ENCODE results near the gene RHBDD2. TPM values are rescaled to one million over a fixed set of nuclear protein-coding genes. Genes with fewer than 3 reads are reported as not detected.

Gene RHBDD2
- total and polyA plus RNA-seq, 2 donors (not counting 3 experiments of a cell fraction or from before 2014, with no cell fraction given), result 36.7 to 99.2 TPM

GRCh38 chr7:75887669-75888369 is 9.0 kb downstream of the RHBDD2 start:
- CTCF ChIA-PET, result interaction anchor here (1.3 kb wide), 1 partner anchor 132 kb away, joined by 4 read pairs; no protein-coding TSS in a partner anchor
- Histone ChIP-seq H3K4me2 (ENCODE audit: insufficient read depth, low read length) (no peak overlapping the region), H3K9me3 (replicated peaks; ENCODE audit: control insufficient read depth, insufficient read depth, low read length) (no peaks in the 10 kb centered on the region), H3K36me3 (ENCODE audit: control insufficient read depth in 2 of 2, extremely low read depth in 1 of 2, insufficient read depth in 2 of 2, low read length in 2 of 2) (peaks cover 2 to 38% of the 10 kb centered on the region in 2 experiments), H3K4me1 (ENCODE audit: control insufficient read depth, extremely low read depth, insufficient read depth, low read length) (no peaks in the 10 kb centered on the region), H3K27ac (ENCODE audit: insufficient read depth, low read depth, low read length) (no peak overlapping the region), H3K79me2 (ENCODE audit: control insufficient read depth, insufficient read depth, low read length) (no peaks in the 10 kb centered on the region), H3K4me3 (replicated peaks in 1 of 3; ENCODE audit: insufficient read depth in 1 of 3, low read depth in 1 of 3, low read length in 3 of 3) (no peak overlapping the region), H4K20me1 (replicated peaks; ENCODE audit: control insufficient read depth, extremely low read depth, insufficient read depth, low read length) (no peaks in the 10 kb centered on the region), H2AFZ (ENCODE audit: low read depth, low read length) (no peak overlapping the region), H3K9ac (replicated peaks; ENCODE audit: extremely low read depth, insufficient read depth, low read length) (no peak overlapping the region), H3K27me3 (ENCODE audit: control insufficient read depth in 2 of 2, insufficient read depth in 2 of 2, low read length in 2 of 2) (no peaks in the 10 kb centered on the region), H3K9me1 (replicated peaks; ENCODE audit: control insufficient read depth, extremely low read depth, insufficient read depth, low read length) (no peaks in the 10 kb centered on the region)
- dilution Hi-C loops (cut with MboI; ENCODE audit: extremely low pct_ligation_motif_present, low sequenced_read_pairs), result no loop called here
- FAIRE-seq, result no peak
- no peak for TF ChIP-seq JUN (IDR thresholded peaks at IDR 0.05; ENCODE audit: borderline replicate concordance, insufficient read depth, insufficient read length, low read depth)
- TF ChIP-seq FOS (IDR thresholded peaks at IDR 0.05; ENCODE audit: borderline replicate concordance, insufficient read depth, low read length), result no peak
- TF ChIP-seq POLR2AphosphoS5 (IDR thresholded peaks at IDR 0.05; ENCODE audit: insufficient read depth, low read depth, low read length), result no peak
- no peak for TF ChIP-seq GATA2 (IDR thresholded peaks at IDR 0.05; ENCODE audit: insufficient read depth, insufficient read length, low read depth, low read length)
- TF ChIP-seq POLR2A (IDR thresholded peaks at IDR 0.05; ENCODE audit: low read depth, low read length), result no peak
- TF ChIP-seq MYC (IDR thresholded peaks at IDR 0.05; ENCODE audit: low read depth, low read length), result no peak
- no peak for TF ChIP-seq CTCF (IDR thresholded peaks at IDR 0.05; ENCODE audit: extremely low read depth in 1 of 2, insufficient read depth in 1 of 2, low read depth in 1 of 2, low read length in 2 of 2)
- no peak for TF ChIP-seq EZH2 (IDR thresholded peaks at IDR 0.05; ENCODE audit: borderline replicate concordance, low read depth, low read length, severe bottlenecking)
- TF ChIP-seq MAX (IDR thresholded peaks at IDR 0.05; ENCODE audit: insufficient read depth, insufficient read length), result no peak
- no peak for DNase-seq (ENCODE audit: low read depth, low spot score)
- POLR2A ChIA-PET, result no interaction called here
- intact Hi-C loops (cut with micrococcal nuclease), result no loop called here
- BruUV-seq (replicated peaks), result no TSS peak
